Panc1 (cell line): Measurements from ENCODE around the gene PDZRN4. TPM values are rescaled to one million over a fixed set of nuclear protein-coding genes. Genes with fewer than 3 reads are reported as not detected.

Experiments
- ATAC-seq: fragments of 200-7000 bp; cut with Tn5 transposase; 2 replicates; pipeline ENCODE4 v1.9.1; 2020; ENCODE audit warnings: mild to moderate bottlenecking, moderate library complexity
- BruUV-seq: library from RNA; stranded (reverse); fragments of 400-500 nt; replicated peaks from 2 replicates; lab custom pipeline; 2021; lab: Mats Ljungman, UMichigan
- CTCF ChIA-PET: fragments of 300-600 bp; sonication (Branson Sonifier 250); formaldehyde crosslinking; loops from one replicate; lab custom pipeline; 2022; ENCODE audit warnings: antibody characterized with exemption; lab: Charles Lee
- POLR2A ChIA-PET: fragments of 300-600 bp; sonication (Branson Sonifier 250); formaldehyde crosslinking; loops from one replicate; lab custom pipeline; 2022; ENCODE audit warnings: antibody characterized with exemption; lab: Charles Lee
- DNase-seq: peaks from one replicate; pipeline ENCODE4 v3.0.0-alpha.2; 2010; ENCODE audit warnings: low read depth, low spot score
- H3K27ac ChIP-seq: 2 replicates; pipeline ENCODE4 v1.5.1; 2011; ENCODE audit warnings: mild to moderate bottlenecking, low read length, inconsistent platforms
- H3K27me3 ChIP-seq: fragments of 200-500 bp; sonication (Bioruptor generic); 2 replicates; pipeline ENCODE4 v1.6.0; 2014; ENCODE audit warnings: low read length, inconsistent platforms; ENCODE audit not compliant: control insufficient read depth, insufficient read depth
- H3K36me3 ChIP-seq: fragments of 200-500 bp; sonication (Bioruptor generic); 2 replicates; pipeline ENCODE4 v1.5.1; 2014; ENCODE audit warnings: inconsistent platforms, mild to moderate bottlenecking, low read length, moderate library complexity; ENCODE audit not compliant: control insufficient read depth, insufficient read depth
- H3K4me1 ChIP-seq: 2 replicates; pipeline ENCODE4 v1.5.1; 2011; ENCODE audit warnings: inconsistent platforms, mild to moderate bottlenecking, low read length, moderate library complexity; ENCODE audit not compliant: control insufficient read depth, insufficient read depth
- H3K4me3 ChIP-seq, 2 experiments: 2 replicates each; pipeline ENCODE4 v1.5.1; 2011 to 2012; ENCODE audit warnings: low read depth in 2 of 2, low read length in 2 of 2, mild to moderate bottlenecking in 2 of 2, inconsistent platforms in 1 of 2, moderate library complexity in 1 of 2
- H3K9me3 ChIP-seq: fragments of 200-500 bp; sonication (Bioruptor generic); 2 replicates; pipeline ENCODE4 v1.5.1; 2014; ENCODE audit warnings: low read depth, mild to moderate bottlenecking, inconsistent platforms, low read length, moderate library complexity; ENCODE audit not compliant: control insufficient read depth, insufficient read depth
- CTCF ChIP-seq: fragments of 450-650 bp; IDR thresholded peaks from 2 replicates; pipeline ENCODE4 v1.5.1; 2017; ENCODE audit warnings: mild to moderate bottlenecking
- POLR2AphosphoS5 ChIP-seq: IDR thresholded peaks from 2 replicates; pipeline ENCODE4 v1.6.1; 2012; ENCODE audit warnings: mild to moderate bottlenecking, low read depth, low read length, moderate library complexity
- SIN3A ChIP-seq: IDR thresholded peaks from 2 replicates; pipeline ENCODE4 v1.6.1; 2012; ENCODE audit warnings: low read depth, mild to moderate bottlenecking, low read length, moderate library complexity, borderline replicate concordance; ENCODE audit not compliant: insufficient read depth
- TCF7L2 ChIP-seq: IDR thresholded peaks from 2 replicates; pipeline ENCODE4 v1.6.1; 2011; ENCODE audit warnings: mild to moderate bottlenecking, low read depth, low read length, inconsistent platforms
- in situ Hi-C: cut with HindIII; loops from 2 replicates; pipeline ENCODE4 v1.10.0; 2016; ENCODE audit warnings: low sequenced_read_pairs, low pct_unique_long_range_greater_than_20kb
- intact Hi-C: fragments of 100-400 bp; cut with micrococcal nuclease; formaldehyde crosslinking; loops from one replicate; pipeline ENCODE4 v1.10.0; 2022; ENCODE audit not compliant: unreplicated experiment
- total RNA-seq: library from RNA; stranded (reverse); gene quantifications from one replicate; pipeline ENCODE4 v1.2.1, GENCODE V29; 2021; ENCODE audit not compliant: unreplicated experiment
- TF ChIP-seq, protein P1 (sequence below), 2 experiments: IDR thresholded peaks; 2 replicates each; pipeline ENCODE4 v1.6.1; 2011 to 2012; ENCODE audit warnings: low read depth in 2 of 2, control low read depth in 1 of 2, low read length in 1 of 2, mild to moderate bottlenecking in 1 of 2, moderate library complexity in 1 of 2; ENCODE audit not compliant: insufficient read depth in 1 of 2

Gene PDZRN4
- total RNA-seq, 1 experiment from 2014 or later = not detected

GRCh38 chr12:41356181-41356580, 168.1 kb downstream of the PDZRN4 start:
- no peak overlapping the region for H3K4me3 ChIP-seq
- no peak for DNase-seq
- no peak for ATAC-seq
- intact Hi-C loops = no loop called here
- no peaks in the 10 kb centered on the region for H3K36me3 ChIP-seq
- H3K27me3 ChIP-seq = no peaks in the 10 kb centered on the region
- no TSS peak for BruUV-seq
- no peaks in the 10 kb centered on the region for H3K4me1 ChIP-seq
- H3K9me3 ChIP-seq = 0 out of 2 replicates have a peak, but pooled peaks cover 2% of the 10 kb centered on the region
- H3K27ac ChIP-seq = no peak overlapping the region
- POLR2A ChIA-PET = no interaction called here
- in situ Hi-C loops = no loop called here
- CTCF ChIA-PET = no interaction called here
- no peak for TF ChIP-seq POLR2AphosphoS5
- TF ChIP-seq, protein P1, sequence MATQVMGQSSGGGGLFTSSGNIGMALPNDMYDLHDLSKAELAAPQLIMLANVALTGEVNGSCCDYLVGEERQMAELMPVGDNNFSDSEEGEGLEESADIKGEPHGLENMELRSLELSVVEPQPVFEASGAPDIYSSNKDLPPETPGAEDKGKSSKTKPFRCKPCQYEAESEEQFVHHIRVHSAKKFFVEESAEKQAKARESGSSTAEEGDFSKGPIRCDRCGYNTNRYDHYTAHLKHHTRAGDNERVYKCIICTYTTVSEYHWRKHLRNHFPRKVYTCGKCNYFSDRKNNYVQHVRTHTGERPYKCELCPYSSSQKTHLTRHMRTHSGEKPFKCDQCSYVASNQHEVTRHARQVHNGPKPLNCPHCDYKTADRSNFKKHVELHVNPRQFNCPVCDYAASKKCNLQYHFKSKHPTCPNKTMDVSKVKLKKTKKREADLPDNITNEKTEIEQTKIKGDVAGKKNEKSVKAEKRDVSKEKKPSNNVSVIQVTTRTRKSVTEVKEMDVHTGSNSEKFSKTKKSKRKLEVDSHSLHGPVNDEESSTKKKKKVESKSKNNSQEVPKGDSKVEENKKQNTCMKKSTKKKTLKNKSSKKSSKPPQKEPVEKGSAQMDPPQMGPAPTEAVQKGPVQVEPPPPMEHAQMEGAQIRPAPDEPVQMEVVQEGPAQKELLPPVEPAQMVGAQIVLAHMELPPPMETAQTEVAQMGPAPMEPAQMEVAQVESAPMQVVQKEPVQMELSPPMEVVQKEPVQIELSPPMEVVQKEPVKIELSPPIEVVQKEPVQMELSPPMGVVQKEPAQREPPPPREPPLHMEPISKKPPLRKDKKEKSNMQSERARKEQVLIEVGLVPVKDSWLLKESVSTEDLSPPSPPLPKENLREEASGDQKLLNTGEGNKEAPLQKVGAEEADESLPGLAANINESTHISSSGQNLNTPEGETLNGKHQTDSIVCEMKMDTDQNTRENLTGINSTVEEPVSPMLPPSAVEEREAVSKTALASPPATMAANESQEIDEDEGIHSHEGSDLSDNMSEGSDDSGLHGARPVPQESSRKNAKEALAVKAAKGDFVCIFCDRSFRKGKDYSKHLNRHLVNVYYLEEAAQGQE (IDR thresholded peaks at IDR 0.05; ENCODE audit: insufficient read depth in 1 of 2, low read depth in 2 of 2, low read length in 1 of 2) = no peak
- no peak for TF ChIP-seq SIN3A
- no peak for TF ChIP-seq CTCF
- TF ChIP-seq TCF7L2 = no peak

- no peak overlapping the region for H3K27ac ChIP-seq
- H3K27me3 ChIP-seq = no peaks in the 10 kb centered on the region
- H3K4me1 ChIP-seq = no peaks in the 10 kb centered on the region
- no peak overlapping the region for H3K4me3 ChIP-seq
- ATAC-seq = no peak
- H3K36me3 ChIP-seq = no peaks in the 10 kb centered on the region
- ChIA-PET POLR2A (no interaction called here), CTCF (no interaction called here)
- in situ Hi-C loops = no loop called here
- H3K9me3 ChIP-seq = no peaks in the 10 kb centered on the region
- DNase-seq = no peak
- intact Hi-C loops = no loop called here
- BruUV-seq = no TSS peak
- TF ChIP-seq CTCF (no peak), POLR2AphosphoS5 (no peak), SIN3A (no peak), TCF7L2 (no peak)
- TF ChIP-seq, protein P1 (IDR thresholded peaks at IDR 0.05; ENCODE audit: insufficient read depth in 1 of 2, low read depth in 2 of 2, low read length in 1 of 2) = no peak
Measured at GRCh38 chr12:41361738-41362137, 173.6 kb downstream of the PDZRN4 start.
